ENCODE data around the gene KMT5B.

KMT5B gene

GRCh38 chr11:68213135-68213515, at the start of gene KMT5B:
TSS of gene KMT5B (minus strand) at chr11:68213296. CDS start at chr11:68190076, 23,220 bp downstream.
- no peaks in the 10 kb centered on the region for H3K9me3 ChIP-seq (ENCODE audit: low read length)
- H3F3A ChIP-seq (ENCODE audit: insufficient read depth, low read length), result no peaks in the 10 kb centered on the region
- peak within 1 kb of the TSS; percentile 72 for H3K27ac ChIP-seq (ENCODE audit: low read depth, low read length, poor library complexity, severe bottlenecking)
- H4K20me1 ChIP-seq (ENCODE audit: insufficient read depth, low read length), result peaks cover 2% of the 10 kb centered on the region; the same call in 1 of the 2 replicates
- TF ChIP-seq EZH2 (IDR thresholded peaks at IDR 0.05; ENCODE audit: borderline replicate concordance, low read length), result no peak
- TF ChIP-seq, protein P1, sequence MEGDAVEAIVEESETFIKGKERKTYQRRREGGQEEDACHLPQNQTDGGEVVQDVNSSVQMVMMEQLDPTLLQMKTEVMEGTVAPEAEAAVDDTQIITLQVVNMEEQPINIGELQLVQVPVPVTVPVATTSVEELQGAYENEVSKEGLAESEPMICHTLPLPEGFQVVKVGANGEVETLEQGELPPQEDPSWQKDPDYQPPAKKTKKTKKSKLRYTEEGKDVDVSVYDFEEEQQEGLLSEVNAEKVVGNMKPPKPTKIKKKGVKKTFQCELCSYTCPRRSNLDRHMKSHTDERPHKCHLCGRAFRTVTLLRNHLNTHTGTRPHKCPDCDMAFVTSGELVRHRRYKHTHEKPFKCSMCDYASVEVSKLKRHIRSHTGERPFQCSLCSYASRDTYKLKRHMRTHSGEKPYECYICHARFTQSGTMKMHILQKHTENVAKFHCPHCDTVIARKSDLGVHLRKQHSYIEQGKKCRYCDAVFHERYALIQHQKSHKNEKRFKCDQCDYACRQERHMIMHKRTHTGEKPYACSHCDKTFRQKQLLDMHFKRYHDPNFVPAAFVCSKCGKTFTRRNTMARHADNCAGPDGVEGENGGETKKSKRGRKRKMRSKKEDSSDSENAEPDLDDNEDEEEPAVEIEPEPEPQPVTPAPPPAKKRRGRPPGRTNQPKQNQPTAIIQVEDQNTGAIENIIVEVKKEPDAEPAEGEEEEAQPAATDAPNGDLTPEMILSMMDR (IDR thresholded peaks at IDR 0.05; ENCODE audit: low read length), result no peak
- no peaks in the 10 kb centered on the region for H3K36me3 ChIP-seq (ENCODE audit: insufficient read depth, low read length)
- peaks cover 4% of the 10 kb centered on the region; the same call in 1 of the 2 replicates for H3K27me3 ChIP-seq (ENCODE audit: insufficient read depth, low read length)
- peak within 1 kb of the TSS; percentile 92 for H3K4me2 ChIP-seq (ENCODE audit: low read length)
- peak within 1 kb of the TSS; percentile 81 for H3K9ac ChIP-seq (ENCODE audit: low read length)
- peak within 1 kb of the TSS; percentile 67; the same call in 1 of the 2 replicates for H2AFZ ChIP-seq (ENCODE audit: low read length)
- no peaks in the 10 kb centered on the region for H3K9me2 ChIP-seq (ENCODE audit: low read depth, low read length)
- H3K4me1 ChIP-seq (ENCODE audit: insufficient read depth, low read length, severe bottlenecking), result peaks cover 22% of the 10 kb centered on the region
- H3K4me3 ChIP-seq (ENCODE audit: low read depth, low read length, poor library complexity, severe bottlenecking), result peak within 1 kb of the TSS; percentile 74
- 0 out of 2 replicates have a peak, but pooled peaks cover 6% of the 10 kb centered on the region for H3K79me2 ChIP-seq (ENCODE audit: insufficient read depth, low read length)

- H3K9ac ChIP-seq (ENCODE audit: low read length), result no peak overlapping the region
- peaks cover 23% of the 10 kb centered on the region for H3K4me1 ChIP-seq (ENCODE audit: insufficient read depth, low read length, severe bottlenecking)
- no peaks in the 10 kb centered on the region for H3K9me2 ChIP-seq (ENCODE audit: low read depth, low read length)
- H4K20me1 ChIP-seq (ENCODE audit: insufficient read depth, low read length), result no peaks in the 10 kb centered on the region
- no peaks in the 10 kb centered on the region for H3K27me3 ChIP-seq (ENCODE audit: insufficient read depth, low read length)
- TF ChIP-seq EZH2 (IDR thresholded peaks at IDR 0.05; ENCODE audit: borderline replicate concordance, low read length), result no peak
- TF ChIP-seq, protein P1 (IDR thresholded peaks at IDR 0.05; ENCODE audit: low read length), result no peak
- H3K36me3 ChIP-seq (ENCODE audit: insufficient read depth, low read length), result peaks cover 67% of the 10 kb centered on the region
- no peak overlapping the region for H3K27ac ChIP-seq (ENCODE audit: low read depth, low read length, poor library complexity, severe bottlenecking)
- no peaks in the 10 kb centered on the region for H3K9me3 ChIP-seq (ENCODE audit: low read length)
- no peak overlapping the region for H3K4me2 ChIP-seq (ENCODE audit: low read length)
- H3F3A ChIP-seq (ENCODE audit: insufficient read depth, low read length), result peaks cover 6% of the 10 kb centered on the region; the same call in 1 of the 2 replicates
- H3K79me2 ChIP-seq (ENCODE audit: insufficient read depth, low read length), result no peaks in the 10 kb centered on the region
- no peak overlapping the region for H2AFZ ChIP-seq (ENCODE audit: low read length)
- H3K4me3 ChIP-seq (ENCODE audit: low read depth, low read length, poor library complexity, severe bottlenecking), result no peak overlapping the region
These were observed 49.4 kb upstream of the KMT5B start for GRCh38 chr11:68262544-68262827.

GRCh38 chr11:68261749-68262543, 48.9 kb upstream of the KMT5B start:
- Histone ChIP-seq H3K27me3 (ENCODE audit: insufficient read depth, low read length) (no peaks in the 10 kb centered on the region), H3K4me3 (ENCODE audit: low read depth, low read length, poor library complexity, severe bottlenecking) (no peak overlapping the region), H3K9ac (ENCODE audit: low read length) (no peak overlapping the region), H3K27ac (ENCODE audit: low read depth, low read length, poor library complexity, severe bottlenecking) (no peak overlapping the region), H3K9me3 (ENCODE audit: low read length) (no peaks in the 10 kb centered on the region), H3K36me3 (ENCODE audit: insufficient read depth, low read length) (peaks cover 62% of the 10 kb centered on the region), H4K20me1 (ENCODE audit: insufficient read depth, low read length) (no peaks in the 10 kb centered on the region), H3F3A (ENCODE audit: insufficient read depth, low read length) (peaks cover 4% of the 10 kb centered on the region; the same call in 1 of the 2 replicates), H3K79me2 (ENCODE audit: insufficient read depth, low read length) (no peaks in the 10 kb centered on the region), H2AFZ (ENCODE audit: low read length) (no peak overlapping the region), H3K4me2 (ENCODE audit: low read length) (no peak overlapping the region), H3K9me2 (ENCODE audit: low read depth, low read length) (no peaks in the 10 kb centered on the region), H3K4me1 (ENCODE audit: insufficient read depth, low read length, severe bottlenecking) (peaks cover 19% of the 10 kb centered on the region)
- TF ChIP-seq EZH2 (IDR thresholded peaks at IDR 0.05; ENCODE audit: borderline replicate concordance, low read length), result no peak
- TF ChIP-seq, protein P1 (IDR thresholded peaks at IDR 0.05; ENCODE audit: low read length), result no peak

All from OCI-LY1 (cell line).